ENCODE measurements around the gene ELANE.

GRCh38 chr19:829129-829758 lies 22.9 kb upstream of the ELANE start:
- no peak for TF ChIP-seq CTCF (IDR thresholded peaks at IDR 0.05; ENCODE audit: low read depth, low read length)
- TF ChIP-seq POLR2A (IDR thresholded peaks at IDR 0.05; ENCODE audit: extremely low read depth, insufficient read length): no peak
- no peak for TF ChIP-seq MAX (IDR thresholded peaks at IDR 0.05; ENCODE audit: low read depth, low read length)
- no peak for TF ChIP-seq MYC (IDR thresholded peaks at IDR 0.05; ENCODE audit: low read depth, low read length)

Data from NB4 (cell line).